T follicular helper cell (primary cell): ENCODE measurements around the gene DEPP1.

Source experiments
- DNase-seq: peaks from one replicate; pipeline ENCODE4 v3.0.0-alpha.2; 2020; ENCODE audit warnings: low read depth

Gene DEPP1

DNA sequence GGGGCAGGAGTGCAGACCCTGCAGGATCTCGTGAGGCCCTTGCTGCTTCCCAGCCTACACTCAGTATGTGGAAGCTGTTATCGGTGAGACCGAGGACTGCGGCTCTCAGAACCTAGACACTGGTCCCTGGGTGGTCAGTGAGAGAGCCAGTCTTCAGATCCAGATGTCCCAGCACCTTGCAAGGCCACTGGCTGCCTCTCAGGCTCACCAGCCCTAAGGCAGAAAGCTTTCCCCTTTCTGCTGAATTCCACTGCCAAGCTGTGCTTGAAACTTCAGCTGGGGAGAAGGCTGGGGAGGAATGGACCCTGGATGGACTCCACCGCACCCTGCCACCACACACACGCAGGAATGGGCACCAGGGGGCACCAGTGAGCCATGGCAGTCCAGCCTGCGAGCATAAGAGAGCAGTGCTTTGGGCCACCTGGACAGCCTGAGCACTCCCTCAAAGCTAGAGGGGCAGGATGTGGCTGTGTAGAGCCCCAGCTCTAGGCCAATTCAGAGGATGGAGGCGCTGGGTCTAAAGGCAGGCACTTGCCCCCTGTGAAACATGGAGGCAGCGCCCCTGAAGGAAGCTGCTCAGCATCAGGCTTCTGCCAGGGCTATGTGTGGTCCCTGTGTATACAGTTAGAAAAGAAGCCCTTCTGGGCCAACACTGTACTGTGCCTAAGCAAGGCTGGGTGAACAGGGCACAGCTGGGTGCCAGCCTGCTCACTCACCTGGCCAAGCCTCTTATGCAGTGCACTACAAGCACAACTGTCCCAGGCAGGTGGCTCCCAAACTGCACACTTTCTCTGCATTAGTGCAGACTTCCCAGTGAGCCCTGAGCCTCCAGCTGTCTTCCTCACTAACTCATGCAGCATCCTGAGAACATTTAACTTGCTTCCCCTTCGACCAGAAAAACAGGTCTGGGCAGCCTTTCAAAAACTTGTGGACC lies 45.8 kb downstream of the DEPP1 start:
- DNase-seq = peak; percentile 63

DNA sequence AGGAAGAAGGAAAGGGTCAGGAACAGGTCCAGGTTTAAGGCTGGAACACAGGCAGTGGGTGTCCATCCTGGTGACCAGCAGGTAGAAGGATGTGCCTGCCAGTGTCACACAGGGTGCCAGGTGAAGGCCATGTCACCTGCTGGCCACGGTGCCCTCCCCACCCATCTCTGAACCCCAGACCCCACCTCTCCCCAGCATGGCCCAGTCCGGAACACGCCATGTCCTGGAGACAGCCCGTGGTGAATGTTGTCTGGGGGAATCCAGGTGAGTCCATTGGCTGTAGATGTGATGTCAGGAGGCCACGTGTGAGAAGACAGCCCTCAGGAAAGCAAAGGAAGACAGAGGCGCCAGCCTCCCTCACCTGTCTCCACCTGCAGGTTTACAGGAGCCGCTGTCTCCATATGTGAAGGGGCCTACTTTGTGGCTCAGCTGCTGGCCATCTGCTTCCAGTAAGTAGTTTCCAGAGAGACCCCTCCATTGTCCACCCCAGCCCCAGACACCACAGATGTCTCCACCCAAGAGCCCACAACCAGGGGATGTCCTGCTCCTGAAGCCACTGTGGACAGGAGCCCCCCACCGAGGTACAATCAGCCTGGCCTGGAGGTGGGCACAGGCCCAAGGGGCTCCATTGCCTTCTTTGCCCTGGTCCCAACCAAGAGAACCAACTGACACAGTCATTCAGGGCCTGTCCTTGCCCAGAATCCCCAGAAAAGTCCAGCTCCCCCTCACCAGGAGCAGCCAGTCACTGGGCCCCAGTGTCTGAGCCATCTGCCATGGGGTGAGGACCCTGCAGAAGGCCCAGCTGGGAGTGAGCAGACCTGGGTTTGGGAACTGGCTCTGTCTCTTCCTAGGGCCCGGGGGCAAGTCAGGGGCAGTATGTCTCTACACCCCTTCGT lies 46.7 kb downstream of the DEPP1 start:
- no peak for DNase-seq

DNA sequence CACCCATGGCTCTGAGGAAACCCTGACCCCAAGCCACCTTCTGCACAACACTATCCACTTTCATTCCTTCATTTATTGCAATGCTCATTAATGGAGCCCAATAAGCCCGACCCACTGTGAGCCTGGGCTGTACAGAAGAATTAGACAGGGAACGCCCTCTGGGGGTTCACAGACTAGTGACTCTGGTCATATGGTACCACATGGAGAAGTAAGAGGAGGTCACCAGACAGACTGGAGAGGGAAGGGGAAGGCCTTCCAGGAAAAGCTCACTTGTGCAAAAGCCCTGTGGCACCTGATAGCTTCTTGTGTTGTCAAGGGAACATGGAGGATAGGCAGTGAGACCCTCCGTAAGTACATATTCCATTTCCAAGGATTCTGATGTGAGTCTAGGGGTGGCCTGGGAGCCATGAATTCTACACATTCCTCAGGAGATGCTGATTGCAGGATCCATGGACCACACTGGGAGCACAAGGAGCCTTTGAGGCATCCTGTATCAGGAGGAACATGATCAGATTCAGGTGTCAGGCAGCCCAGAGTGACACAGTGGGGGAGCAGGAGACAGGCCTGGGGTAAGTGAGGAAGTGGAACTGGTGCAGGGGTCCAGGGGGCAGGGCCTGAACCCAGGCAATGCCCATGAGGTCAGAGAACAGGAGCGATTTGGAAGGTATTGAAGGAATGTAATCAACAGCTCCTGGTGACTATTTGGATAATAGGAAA lies 47.5 kb downstream of the DEPP1 start:
- no peak for DNase-seq

DNA sequence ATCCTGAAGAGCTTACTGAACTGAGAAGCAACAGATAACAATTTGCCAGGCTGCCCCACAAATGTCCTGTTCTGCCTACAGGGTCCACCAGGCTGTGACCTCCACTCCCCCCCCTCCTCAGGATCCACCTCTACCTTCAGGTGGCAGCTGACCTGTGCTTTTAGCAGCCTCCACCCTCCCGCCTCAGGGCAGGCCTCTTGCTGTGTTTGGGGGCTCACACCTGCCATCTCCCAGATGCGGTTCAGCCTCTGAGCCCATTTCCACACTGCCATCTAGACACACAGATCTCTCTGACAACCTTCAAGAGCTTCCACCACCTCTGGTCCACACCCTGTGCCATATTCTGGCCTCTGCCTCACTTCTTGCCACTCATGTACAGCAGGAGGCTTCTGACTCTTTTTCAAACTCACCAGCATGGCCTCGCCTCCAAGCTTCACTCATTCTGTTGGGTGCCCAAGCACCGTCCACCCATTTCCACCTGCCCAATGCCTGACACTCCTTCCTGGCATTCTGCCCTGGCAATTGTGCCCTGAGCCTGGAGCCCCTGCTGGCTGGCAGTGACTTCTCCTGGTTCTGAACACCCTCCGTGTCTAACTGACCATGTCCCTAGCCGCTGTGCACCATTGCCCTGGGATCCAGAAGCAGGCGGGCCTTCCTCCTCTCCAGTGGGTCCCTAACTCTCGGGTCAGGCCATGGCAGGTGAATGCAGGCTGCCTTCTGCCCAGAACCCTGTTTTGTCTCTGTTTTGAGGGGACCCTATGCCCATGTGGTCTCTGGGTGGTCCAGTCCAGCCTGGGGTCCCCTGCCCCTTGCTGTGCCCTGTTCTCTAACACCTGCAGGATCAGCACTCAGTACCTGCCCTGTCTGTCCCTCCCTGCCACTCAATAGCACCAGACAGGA lies 49.0 kb downstream of the DEPP1 start:
- no peak for DNase-seq

DNA sequence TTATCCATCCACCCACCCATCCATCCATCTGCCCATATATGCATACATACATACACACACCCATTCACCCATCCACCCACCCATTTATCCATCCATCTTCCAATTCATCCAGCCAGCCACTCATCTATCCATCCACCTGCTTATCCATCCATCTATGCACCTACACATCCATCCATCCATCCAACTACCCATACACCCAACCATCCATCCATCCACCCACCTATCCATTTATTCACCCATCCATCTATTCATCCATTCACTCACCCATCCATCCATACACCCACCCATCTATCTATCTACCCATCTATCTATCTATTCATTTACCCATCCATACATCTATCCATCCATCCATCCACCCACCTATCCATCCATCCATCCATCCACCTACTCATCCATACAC lies 50.1 kb downstream of the DEPP1 start:
- no peak for DNase-seq

DNA sequence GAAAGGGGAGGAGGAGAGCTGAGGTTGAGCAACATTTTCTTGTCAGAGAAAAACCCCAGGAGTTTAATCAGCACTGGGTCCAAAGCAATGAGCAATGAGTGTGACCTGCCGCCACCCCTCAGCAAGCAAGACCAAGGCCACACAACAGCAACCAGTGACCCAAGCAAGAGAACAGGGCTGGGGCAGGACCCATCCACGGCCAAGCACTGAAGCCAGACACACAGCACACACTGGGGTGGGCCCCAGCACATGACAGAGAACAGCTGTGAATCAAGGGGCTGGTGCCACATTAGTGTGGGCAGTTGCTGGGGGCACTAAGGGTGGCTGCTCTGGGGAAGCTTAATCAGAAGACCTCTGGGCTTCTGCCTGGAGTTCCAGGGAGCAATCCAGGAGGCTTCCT lies 51.3 kb downstream of the DEPP1 start:
- DNase-seq = no peak

DNA sequence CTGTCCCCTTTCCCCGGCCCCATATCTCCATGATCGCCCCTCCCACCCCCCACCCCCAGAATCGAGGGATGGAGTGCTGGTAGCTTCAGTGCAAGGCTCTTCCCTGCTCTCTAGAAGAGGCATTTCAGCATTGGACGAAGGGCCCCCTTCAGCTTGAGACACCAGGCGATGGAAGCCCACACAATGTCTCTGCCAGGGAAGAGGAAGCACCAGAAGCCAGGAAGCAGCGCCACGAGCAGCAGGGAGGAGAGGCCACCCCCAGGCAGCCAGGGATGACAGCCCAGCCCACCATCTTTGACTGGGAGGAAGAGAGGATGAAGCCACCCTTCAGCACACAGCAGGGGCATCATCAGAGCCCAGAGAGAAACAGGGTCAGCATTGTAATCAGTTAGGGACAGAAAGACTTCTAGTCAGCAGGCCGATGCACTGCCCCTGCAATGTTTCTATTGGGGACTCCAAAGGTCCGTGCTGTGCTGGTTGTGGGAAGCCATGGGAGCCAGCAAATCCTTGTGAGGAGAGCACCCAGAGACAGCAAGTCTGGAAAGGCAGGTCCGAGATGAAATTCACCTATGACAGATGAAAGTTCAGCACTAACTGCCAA lies 51.8 kb downstream of the DEPP1 start:
- no peak for DNase-seq
